ENCODE data around the gene ZNF814.

DNA sequence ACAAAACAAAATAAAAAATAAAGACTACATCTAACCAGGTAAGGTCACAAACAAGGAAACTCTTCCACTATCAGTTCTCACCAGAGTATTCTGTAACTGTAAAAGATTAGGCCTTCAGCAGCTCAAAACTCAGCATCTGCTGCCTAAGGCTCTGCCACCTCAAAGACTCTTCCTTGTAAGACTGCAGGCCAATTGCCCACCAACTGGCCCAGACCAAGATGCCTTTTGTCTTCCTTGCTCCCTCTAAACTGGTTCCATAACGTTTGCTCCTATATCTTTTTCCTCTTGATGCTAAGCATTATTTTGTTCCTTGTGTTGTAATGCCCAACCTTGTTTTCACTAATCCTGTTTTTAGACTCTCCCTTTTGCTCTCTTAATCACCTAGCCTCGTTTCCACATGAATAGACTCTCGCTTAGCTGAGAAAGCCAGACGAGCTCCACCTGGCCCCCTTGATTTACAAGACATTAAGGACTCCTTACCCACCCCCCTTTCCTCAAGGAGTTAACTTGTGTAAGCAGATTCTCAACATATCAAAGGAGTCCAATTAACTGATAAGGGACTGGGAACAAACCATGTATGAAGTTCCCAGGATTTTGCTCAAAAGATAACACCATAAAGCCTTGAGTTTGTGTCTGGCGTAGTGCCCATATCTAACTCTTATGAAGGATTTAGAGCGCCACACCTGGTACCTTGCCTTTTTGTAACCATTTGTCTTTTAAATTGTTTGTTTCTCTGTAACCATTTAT lies 1.5 kb downstream of the ZNF814 start:
- TF ChIP-seq, protein P1, sequence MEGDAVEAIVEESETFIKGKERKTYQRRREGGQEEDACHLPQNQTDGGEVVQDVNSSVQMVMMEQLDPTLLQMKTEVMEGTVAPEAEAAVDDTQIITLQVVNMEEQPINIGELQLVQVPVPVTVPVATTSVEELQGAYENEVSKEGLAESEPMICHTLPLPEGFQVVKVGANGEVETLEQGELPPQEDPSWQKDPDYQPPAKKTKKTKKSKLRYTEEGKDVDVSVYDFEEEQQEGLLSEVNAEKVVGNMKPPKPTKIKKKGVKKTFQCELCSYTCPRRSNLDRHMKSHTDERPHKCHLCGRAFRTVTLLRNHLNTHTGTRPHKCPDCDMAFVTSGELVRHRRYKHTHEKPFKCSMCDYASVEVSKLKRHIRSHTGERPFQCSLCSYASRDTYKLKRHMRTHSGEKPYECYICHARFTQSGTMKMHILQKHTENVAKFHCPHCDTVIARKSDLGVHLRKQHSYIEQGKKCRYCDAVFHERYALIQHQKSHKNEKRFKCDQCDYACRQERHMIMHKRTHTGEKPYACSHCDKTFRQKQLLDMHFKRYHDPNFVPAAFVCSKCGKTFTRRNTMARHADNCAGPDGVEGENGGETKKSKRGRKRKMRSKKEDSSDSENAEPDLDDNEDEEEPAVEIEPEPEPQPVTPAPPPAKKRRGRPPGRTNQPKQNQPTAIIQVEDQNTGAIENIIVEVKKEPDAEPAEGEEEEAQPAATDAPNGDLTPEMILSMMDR (conservative IDR thresholded peaks at IDR 0.05 in 1 of 2, IDR thresholded peaks at IDR 0.05 in 1 of 2; ENCODE audit: low read depth in 1 of 2, low read length in 2 of 2) = no peak
- no peak for TF ChIP-seq EZH2 (IDR thresholded peaks at IDR 0.05; ENCODE audit: low read length, missing control alignments)

Measured in fibroblast of lung (primary cell).